ENCODE results near the gene CDC34.

CDC34 gene

GRCh38 chr19:494171-495080, 37.1 kb upstream of the CDC34 start:
- H3K9me3 ChIP-seq (ENCODE audit: control insufficient read depth, insufficient read depth, low read length): no peaks in the 10 kb centered on the region
- H3K9ac ChIP-seq (ENCODE audit: low read depth, low read length): no peak overlapping the region
- no peaks in the 10 kb centered on the region; the same call in 1 of the 2 replicates for H3K4me1 ChIP-seq (ENCODE audit: insufficient read depth, low read length)
- no peaks in the 10 kb centered on the region for H3K36me3 ChIP-seq (ENCODE audit: insufficient read depth, low read length)

- H3K4me1 ChIP-seq (ENCODE audit: insufficient read depth, low read length): no peaks in the 10 kb centered on the region; the same call in 1 of the 2 replicates
- no peak overlapping the region for H3K9ac ChIP-seq (ENCODE audit: low read depth, low read length)
- no peaks in the 10 kb centered on the region for H3K36me3 ChIP-seq (ENCODE audit: insufficient read depth, low read length)
- no peaks in the 10 kb centered on the region for H3K9me3 ChIP-seq (ENCODE audit: control insufficient read depth, insufficient read depth, low read length)
These were observed 36.5 kb upstream of the CDC34 start for GRCh38 chr19:495081-495401.

- no peaks in the 10 kb centered on the region for H3K9me3 ChIP-seq (ENCODE audit: control insufficient read depth, insufficient read depth, low read length)
- peak overlapping the region; percentile 31; the same call in 1 of the 2 replicates for H3K9ac ChIP-seq (ENCODE audit: low read depth, low read length)
- no peaks in the 10 kb centered on the region; the same call in 1 of the 2 replicates for H3K4me1 ChIP-seq (ENCODE audit: insufficient read depth, low read length)
- H3K36me3 ChIP-seq (ENCODE audit: insufficient read depth, low read length): no peaks in the 10 kb centered on the region
These were observed 36.0 kb upstream of the CDC34 start for GRCh38 chr19:495402-496111.

- Histone ChIP-seq H3K9ac (ENCODE audit: low read depth, low read length) (peak within 1 kb of the TSS; percentile 31; the same call in 1 of the 2 replicates), H3K9me3 (ENCODE audit: control insufficient read depth, insufficient read depth, low read length) (no peaks in the 10 kb centered on the region), H3K4me1 (ENCODE audit: insufficient read depth, low read length) (no peaks in the 10 kb centered on the region; the same call in 1 of the 2 replicates), H3K36me3 (ENCODE audit: insufficient read depth, low read length) (no peaks in the 10 kb centered on the region)
These were observed 35.4 kb upstream of the CDC34 start, which contains the start of gene MADCAM1 for GRCh38 chr19:496112-496665. Gene MADCAM1 (plus strand): TSS chr19:496486. CDS start chr19:496500, 14 bp downstream.

GRCh38 chr19:496986-497385, 34.6 kb upstream of the CDC34 start:
- Histone ChIP-seq H3K9ac (ENCODE audit: low read depth, low read length) (no peak overlapping the region), H3K4me1 (ENCODE audit: insufficient read depth, low read length) (no peaks in the 10 kb centered on the region; the same call in 1 of the 2 replicates), H3K9me3 (ENCODE audit: control insufficient read depth, insufficient read depth, low read length) (no peaks in the 10 kb centered on the region), H3K36me3 (ENCODE audit: insufficient read depth, low read length) (no peaks in the 10 kb centered on the region)

GRCh38 chr19:497491-497868, 34.1 kb upstream of the CDC34 start:
- peak overlapping the region; percentile 40; the same call in 1 of the 2 replicates for H3K9ac ChIP-seq (ENCODE audit: low read depth, low read length)
- H3K36me3 ChIP-seq (ENCODE audit: insufficient read depth, low read length): no peaks in the 10 kb centered on the region
- no peaks in the 10 kb centered on the region for H3K9me3 ChIP-seq (ENCODE audit: control insufficient read depth, insufficient read depth, low read length)
- no peaks in the 10 kb centered on the region; the same call in 1 of the 2 replicates for H3K4me1 ChIP-seq (ENCODE audit: insufficient read depth, low read length)

- peak overlapping the region; percentile 40; the same call in 1 of the 2 replicates for H3K9ac ChIP-seq (ENCODE audit: low read depth, low read length)
- H3K4me1 ChIP-seq (ENCODE audit: insufficient read depth, low read length): no peaks in the 10 kb centered on the region; the same call in 1 of the 2 replicates
- H3K9me3 ChIP-seq (ENCODE audit: control insufficient read depth, insufficient read depth, low read length): no peaks in the 10 kb centered on the region
- no peaks in the 10 kb centered on the region for H3K36me3 ChIP-seq (ENCODE audit: insufficient read depth, low read length)
These were observed 33.6 kb upstream of the CDC34 start for GRCh38 chr19:497869-498510.

GRCh38 chr19:498511-498891, 33.1 kb upstream of the CDC34 start:
- peak overlapping the region; percentile 40; the same call in 1 of the 2 replicates for H3K9ac ChIP-seq (ENCODE audit: low read depth, low read length)
- no peaks in the 10 kb centered on the region for H3K36me3 ChIP-seq (ENCODE audit: insufficient read depth, low read length)

GRCh38 chr19:498977-499623, 32.5 kb upstream of the CDC34 start:
- Histone ChIP-seq H3K4me1 (ENCODE audit: insufficient read depth, low read length) (no peaks in the 10 kb centered on the region; the same call in 1 of the 2 replicates), H3K36me3 (ENCODE audit: insufficient read depth, low read length) (no peaks in the 10 kb centered on the region), H3K9me3 (ENCODE audit: control insufficient read depth, insufficient read depth, low read length) (no peaks in the 10 kb centered on the region), H3K9ac (ENCODE audit: low read depth, low read length) (no peak overlapping the region)

More at GRCh38 chr19:498511-498891, 33.1 kb upstream of the CDC34 start:
- Histone ChIP-seq H3K9me3 (ENCODE audit: control insufficient read depth, insufficient read depth, low read length) (no peaks in the 10 kb centered on the region), H3K4me1 (ENCODE audit: insufficient read depth, low read length) (no peaks in the 10 kb centered on the region; the same call in 1 of the 2 replicates)

GRCh38 chr19:501646-502045, 29.9 kb upstream of the CDC34 start:
- H3K36me3 ChIP-seq (ENCODE audit: insufficient read depth, low read length): no peaks in the 10 kb centered on the region
- H3K4me1 ChIP-seq (ENCODE audit: insufficient read depth, low read length): no peaks in the 10 kb centered on the region
- no peak overlapping the region for H3K9ac ChIP-seq (ENCODE audit: low read depth, low read length)
- H3K9me3 ChIP-seq (ENCODE audit: control insufficient read depth, insufficient read depth, low read length): no peaks in the 10 kb centered on the region

- H3K4me1 ChIP-seq (ENCODE audit: insufficient read depth, low read length): no peaks in the 10 kb centered on the region
- H3K9ac ChIP-seq (ENCODE audit: low read depth, low read length): no peak overlapping the region
These were observed 26.9 kb upstream of the CDC34 start for GRCh38 chr19:504616-505015.

GRCh38 chr19:506404-507285, 24.9 kb upstream of the CDC34 start:
- no peaks in the 10 kb centered on the region for H3K36me3 ChIP-seq (ENCODE audit: insufficient read depth, low read length)
- H3K9ac ChIP-seq (ENCODE audit: low read depth, low read length): peak overlapping the region; percentile 84
- H3K4me1 ChIP-seq (ENCODE audit: insufficient read depth, low read length): no peaks in the 10 kb centered on the region

More at GRCh38 chr19:504616-505015, 26.9 kb upstream of the CDC34 start:
- Histone ChIP-seq H3K36me3 (ENCODE audit: insufficient read depth, low read length) (no peaks in the 10 kb centered on the region), H3K9me3 (ENCODE audit: control insufficient read depth, insufficient read depth, low read length) (no peaks in the 10 kb centered on the region)

More at GRCh38 chr19:506404-507285, 24.9 kb upstream of the CDC34 start:
- no peaks in the 10 kb centered on the region; the same call in 1 of the 2 replicates for H3K9me3 ChIP-seq (ENCODE audit: control insufficient read depth, insufficient read depth, low read length)

Data from ES-I3 (cell line).